HepG2 (cell line): ENCODE data around the gene TESK1. TPM values are rescaled to one million over a fixed set of nuclear protein-coding genes. Genes with fewer than 3 reads are reported as not detected.

Experiments used
- AHR ChIP-seq: IDR thresholded peaks from 2 replicates; pipeline ENCODE4 v1.6.1; 2018; ENCODE audit warnings: missing genetic modification reagents, missing compliant biosample characterization
- BCL6 ChIP-seq: IDR thresholded peaks from 2 replicates; pipeline ENCODE4 v1.6.1; 2016; ENCODE audit warnings: missing genetic modification reagents, missing compliant biosample characterization
- CREM ChIP-seq, 2 experiments: sonication (generic) in 1 of 2; formaldehyde crosslinking in 1 of 2; IDR thresholded peaks; 2 replicates each; pipeline versions ENCODE4 v1.4.0 to v1.6.1; 2016 to 2020; ENCODE audit warnings: antibody characterized with exemption in 1 of 2, mild to moderate bottlenecking in 1 of 2, missing genetic modification reagents in 1 of 2
- DPF2 ChIP-seq: sonication (generic); formaldehyde crosslinking; IDR thresholded peaks from 2 replicates; pipeline ENCODE4 v1.4.0; 2020; ENCODE audit warnings: mild to moderate bottlenecking, low read depth, missing genetic modification reagents, borderline replicate concordance
- HOXA7 ChIP-seq: sonication (generic); formaldehyde crosslinking; IDR thresholded peaks from 2 replicates; pipeline ENCODE4 v1.8.1; 2022; ENCODE audit warnings: mild to moderate bottlenecking, missing genetic modification reagents, moderate library complexity
- RARG ChIP-seq: sonication (generic); formaldehyde crosslinking; IDR thresholded peaks from 2 replicates; pipeline ENCODE4 v1.4.0; 2020; ENCODE audit warnings: low read depth, mild to moderate bottlenecking, missing genetic modification reagents
- REL ChIP-seq: sonication (generic); formaldehyde crosslinking; conservative IDR thresholded peaks from 2 replicates; pipeline ENCODE4 v1.8.0; 2022; ENCODE audit warnings: mild to moderate bottlenecking, missing genetic modification reagents, moderate library complexity
- RFXAP ChIP-seq: sonication (generic); formaldehyde crosslinking; IDR thresholded peaks from 2 replicates; pipeline ENCODE4 v1.4.0; 2020; ENCODE audit warnings: missing genetic modification reagents, borderline replicate concordance
- SOX6 ChIP-seq, 2 experiments: fragments of 450-650 bp in 1 of 2; sonication (generic) in 1 of 2; formaldehyde crosslinking in 1 of 2; IDR thresholded peaks; 2 replicates each; pipeline versions ENCODE4 v1.4.0 to v1.6.1; 2017 to 2020; ENCODE audit warnings: antibody characterized with exemption in 1 of 2, mild to moderate bottlenecking in 1 of 2, missing genetic modification reagents in 1 of 2
- U2AF2 ChIP-seq: fragments of 200-400 bp; formaldehyde crosslinking; IDR thresholded peaks from 2 replicates; pipeline ENCODE4 v1.6.1; 2017; ENCODE audit warnings: low read depth, mild to moderate bottlenecking, low read length
- ZNF564 ChIP-seq: sonication (generic); formaldehyde crosslinking; IDR thresholded peaks from 2 replicates; pipeline ENCODE4 v1.8.1; 2023; ENCODE audit warnings: mild to moderate bottlenecking, missing genetic modification reagents
- ZNF891 ChIP-seq: sonication (generic); formaldehyde crosslinking; IDR thresholded peaks from 2 replicates; pipeline ENCODE4 v1.5.0; 2020; ENCODE audit warnings: mild to moderate bottlenecking, missing genetic modification reagents
- polyA plus RNA-seq, 8 experiments: library from polyadenylated mRNA; depleted of rRNA in 3 of 8; stranded (reverse) in 7 of 8; unstranded in 1 of 8; fragments of >200 nt; fragmentation: Illumina TruSeq in 4 of 8; extraction: Trizol in 4 of 8; gene quantifications; 2 replicates each; pipeline versions ENCODE4 v1.2.1 to v1.2.3, GENCODE V29; 2011 to 2016; ENCODE audit warnings: low read depth in 4 of 8, missing spikeins in 1 of 8, mixed read lengths in 1 of 8; ENCODE audit not compliant: insufficient read depth in 1 of 8
- total RNA-seq, 5 experiments: library from RNA; depleted of rRNA; stranded (reverse); fragments of >200 nt; fragmentation: Illumina TruSeq; extraction: Trizol; gene quantifications; 2 replicates each; pipeline ENCODE4 v1.2.3, GENCODE V29; 2016; ENCODE audit warnings: low read depth in 1 of 5
- TF ChIP-seq, protein P1 (sequence below): sonication (generic); formaldehyde crosslinking; IDR thresholded peaks from 2 replicates; pipeline ENCODE4 v1.5.0; 2020; ENCODE audit warnings: mild to moderate bottlenecking, missing genetic modification reagents, borderline replicate concordance
- TF ChIP-seq, protein P2 (sequence below): sonication (generic); formaldehyde crosslinking; IDR thresholded peaks from 2 replicates; pipeline ENCODE4 v1.4.0; 2020; ENCODE audit warnings: missing genetic modification reagents
- TF ChIP-seq, protein P3 (sequence below): sonication (generic); IDR thresholded peaks from 2 replicates; pipeline ENCODE4 v1.6.1; 2016; ENCODE audit warnings: low read depth, borderline replicate concordance
- TF ChIP-seq, protein P4 (sequence below): sonication (generic); formaldehyde crosslinking; IDR thresholded peaks from 2 replicates; pipeline ENCODE4 v1.4.0; 2020; ENCODE audit warnings: missing genetic modification reagents
- TF ChIP-seq, protein P5 (sequence below): IDR thresholded peaks from 2 replicates; pipeline ENCODE4 v1.6.1; 2016; ENCODE audit warnings: low read depth, control low read depth

The TESK1 gene
- total and polyA plus RNA-seq, 2 of the 13 experiments (the other 11 are each of a cell fraction or from before 2014, with no cell fraction given) = 7.3 to 13.6 TPM

DNA sequence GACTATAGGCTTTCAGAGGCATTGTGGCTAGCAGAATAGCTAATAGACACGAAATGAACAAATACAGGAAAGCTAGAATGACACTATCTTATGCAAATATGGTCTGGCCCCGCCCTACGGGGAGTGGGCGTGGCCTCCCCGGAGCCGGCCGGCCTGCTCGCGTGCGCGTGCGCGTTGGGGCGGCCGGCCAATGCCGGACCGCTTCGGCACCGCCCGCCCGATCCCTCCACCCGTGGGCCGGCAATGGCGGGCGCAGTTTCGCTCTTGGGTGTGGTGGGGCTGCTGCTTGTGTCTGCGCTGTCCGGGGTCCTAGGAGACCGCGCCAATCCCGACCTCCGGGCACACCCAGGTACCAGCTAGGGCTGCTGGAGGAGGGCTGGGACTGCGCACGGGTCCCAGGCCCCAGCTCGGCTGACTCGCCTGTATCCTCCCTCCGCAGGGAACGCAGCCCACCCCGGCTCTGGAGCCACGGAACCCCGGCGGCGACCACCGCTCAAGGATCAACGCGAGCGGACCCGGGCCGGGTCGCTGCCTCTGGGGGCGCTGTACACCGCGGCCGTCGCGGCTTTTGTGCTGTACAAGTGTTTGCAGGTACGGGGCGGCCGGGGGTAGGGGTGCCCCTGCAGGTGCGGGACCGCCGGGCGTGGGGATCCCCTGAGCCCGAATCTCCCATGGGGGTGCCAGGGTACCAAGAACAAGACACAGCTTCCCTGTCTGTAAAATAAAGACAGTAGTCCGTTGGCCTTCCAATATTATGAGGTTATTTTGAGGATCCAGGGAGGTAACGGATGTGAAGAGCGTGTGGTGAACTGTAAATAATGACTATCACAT is 53.3 kb downstream of the TESK1 start, which contains the start of gene CCDC107 (continued):
- TF ChIP-seq, protein P1, sequence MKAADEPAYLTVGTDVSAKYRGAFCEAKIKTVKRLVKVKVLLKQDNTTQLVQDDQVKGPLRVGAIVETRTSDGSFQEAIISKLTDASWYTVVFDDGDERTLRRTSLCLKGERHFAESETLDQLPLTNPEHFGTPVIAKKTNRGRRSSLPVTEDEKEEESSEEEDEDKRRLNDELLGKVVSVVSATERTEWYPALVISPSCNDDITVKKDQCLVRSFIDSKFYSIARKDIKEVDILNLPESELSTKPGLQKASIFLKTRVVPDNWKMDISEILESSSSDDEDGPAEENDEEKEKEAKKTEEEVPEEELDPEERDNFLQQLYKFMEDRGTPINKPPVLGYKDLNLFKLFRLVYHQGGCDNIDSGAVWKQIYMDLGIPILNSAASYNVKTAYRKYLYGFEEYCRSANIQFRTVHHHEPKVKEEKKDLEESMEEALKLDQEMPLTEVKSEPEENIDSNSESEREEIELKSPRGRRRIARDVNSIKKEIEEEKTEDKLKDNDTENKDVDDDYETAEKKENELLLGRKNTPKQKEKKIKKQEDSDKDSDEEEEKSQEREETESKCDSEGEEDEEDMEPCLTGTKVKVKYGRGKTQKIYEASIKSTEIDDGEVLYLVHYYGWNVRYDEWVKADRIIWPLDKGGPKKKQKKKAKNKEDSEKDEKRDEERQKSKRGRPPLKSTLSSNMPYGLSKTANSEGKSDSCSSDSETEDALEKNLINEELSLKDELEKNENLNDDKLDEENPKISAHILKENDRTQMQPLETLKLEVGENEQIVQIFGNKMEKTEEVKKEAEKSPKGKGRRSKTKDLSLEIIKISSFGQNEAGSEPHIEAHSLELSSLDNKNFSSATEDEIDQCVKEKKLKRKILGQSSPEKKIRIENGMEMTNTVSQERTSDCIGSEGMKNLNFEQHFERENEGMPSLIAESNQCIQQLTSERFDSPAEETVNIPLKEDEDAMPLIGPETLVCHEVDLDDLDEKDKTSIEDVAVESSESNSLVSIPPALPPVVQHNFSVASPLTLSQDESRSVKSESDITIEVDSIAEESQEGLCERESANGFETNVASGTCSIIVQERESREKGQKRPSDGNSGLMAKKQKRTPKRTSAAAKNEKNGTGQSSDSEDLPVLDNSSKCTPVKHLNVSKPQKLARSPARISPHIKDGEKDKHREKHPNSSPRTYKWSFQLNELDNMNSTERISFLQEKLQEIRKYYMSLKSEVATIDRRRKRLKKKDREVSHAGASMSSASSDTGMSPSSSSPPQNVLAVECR (CRISPR knock-in tag) = peak; percentile 75
- TF ChIP-seq RFXAP (0 out of 2 replicates have a peak, but pooled peaks have one; percentile 22), RARG (CRISPR knock-in tag) (no peak; the same call in 1 of the 2 replicates), HOXA7 (CRISPR knock-in tag) (no peak), BCL6 (peak; percentile 44), ZNF891 (CRISPR knock-in tag) (0 out of 2 replicates have a peak, but pooled peaks have one; percentile 28), REL (CRISPR knock-in tag) (no peak; the same call in none of the 2 replicates), U2AF2 (no peak), CREM (IDR thresholded peaks at IDR 0.05) (no peak), CREM (CRISPR knock-in tag; IDR thresholded peaks at IDR 0.05) (no peak), DPF2 (CRISPR knock-in tag) (no peak), ZNF564 (CRISPR knock-in tag) (0 out of 2 replicates have a peak, but pooled peaks have one; percentile 40), AHR (no peak), SOX6 (IDR thresholded peaks at IDR 0.05) (no peak), SOX6 (CRISPR knock-in tag; IDR thresholded peaks at IDR 0.05) (peak; percentile 49; the same call in 1 of the 2 replicates)
- TF ChIP-seq, protein P2, sequence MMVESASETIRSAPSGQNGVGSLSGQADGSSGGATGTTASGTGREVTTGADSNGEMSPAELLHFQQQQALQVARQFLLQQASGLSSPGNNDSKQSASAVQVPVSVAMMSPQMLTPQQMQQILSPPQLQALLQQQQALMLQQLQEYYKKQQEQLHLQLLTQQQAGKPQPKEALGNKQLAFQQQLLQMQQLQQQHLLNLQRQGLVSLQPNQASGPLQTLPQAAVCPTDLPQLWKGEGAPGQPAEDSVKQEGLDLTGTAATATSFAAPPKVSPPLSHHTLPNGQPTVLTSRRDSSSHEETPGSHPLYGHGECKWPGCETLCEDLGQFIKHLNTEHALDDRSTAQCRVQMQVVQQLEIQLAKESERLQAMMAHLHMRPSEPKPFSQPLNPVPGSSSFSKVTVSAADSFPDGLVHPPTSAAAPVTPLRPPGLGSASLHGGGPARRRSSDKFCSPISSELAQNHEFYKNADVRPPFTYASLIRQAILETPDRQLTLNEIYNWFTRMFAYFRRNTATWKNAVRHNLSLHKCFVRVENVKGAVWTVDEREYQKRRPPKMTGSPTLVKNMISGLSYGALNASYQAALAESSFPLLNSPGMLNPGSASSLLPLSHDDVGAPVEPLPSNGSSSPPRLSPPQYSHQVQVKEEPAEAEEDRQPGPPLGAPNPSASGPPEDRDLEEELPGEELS = peak; percentile 36; the same call in 1 of the 2 replicates
- TF ChIP-seq, protein P3, sequence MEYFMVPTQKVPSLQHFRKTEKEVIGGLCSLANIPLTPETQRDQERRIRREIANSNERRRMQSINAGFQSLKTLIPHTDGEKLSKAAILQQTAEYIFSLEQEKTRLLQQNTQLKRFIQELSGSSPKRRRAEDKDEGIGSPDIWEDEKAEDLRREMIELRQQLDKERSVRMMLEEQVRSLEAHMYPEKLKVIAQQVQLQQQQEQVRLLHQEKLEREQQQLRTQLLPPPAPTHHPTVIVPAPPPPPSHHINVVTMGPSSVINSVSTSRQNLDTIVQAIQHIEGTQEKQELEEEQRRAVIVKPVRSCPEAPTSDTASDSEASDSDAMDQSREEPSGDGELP = no peak
- TF ChIP-seq, protein P4, sequence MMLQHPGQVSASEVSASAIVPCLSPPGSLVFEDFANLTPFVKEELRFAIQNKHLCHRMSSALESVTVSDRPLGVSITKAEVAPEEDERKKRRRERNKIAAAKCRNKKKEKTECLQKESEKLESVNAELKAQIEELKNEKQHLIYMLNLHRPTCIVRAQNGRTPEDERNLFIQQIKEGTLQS (CRISPR knock-in tag) = peak; percentile 46
- TF ChIP-seq, protein P5, sequence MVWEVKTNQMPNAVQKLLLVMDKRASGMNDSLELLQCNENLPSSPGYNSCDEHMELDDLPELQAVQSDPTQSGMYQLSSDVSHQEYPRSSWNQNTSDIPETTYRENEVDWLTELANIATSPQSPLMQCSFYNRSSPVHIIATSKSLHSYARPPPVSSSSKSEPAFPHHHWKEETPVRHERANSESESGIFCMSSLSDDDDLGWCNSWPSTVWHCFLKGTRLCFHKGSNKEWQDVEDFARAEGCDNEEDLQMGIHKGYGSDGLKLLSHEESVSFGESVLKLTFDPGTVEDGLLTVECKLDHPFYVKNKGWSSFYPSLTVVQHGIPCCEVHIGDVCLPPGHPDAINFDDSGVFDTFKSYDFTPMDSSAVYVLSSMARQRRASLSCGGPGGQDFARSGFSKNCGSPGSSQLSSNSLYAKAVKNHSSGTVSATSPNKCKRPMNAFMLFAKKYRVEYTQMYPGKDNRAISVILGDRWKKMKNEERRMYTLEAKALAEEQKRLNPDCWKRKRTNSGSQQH (CRISPR knock-in tag) = peak; percentile 53; the same call in 1 of the 2 replicates
